SK-N-MC (cell line): ENCODE measurements around the gene CDC34.

ENCODE experiments used
- FOXP2 ChIP-seq: optimal IDR thresholded peaks from 2 replicates; pipeline ENCODE3; 2011; ENCODE audit warnings: mild to moderate bottlenecking, moderate library complexity; ENCODE audit not compliant: insufficient read depth; ENCODE audit errors: extremely low read length, control extremely low read depth
- POLR2AphosphoS5 ChIP-seq: IDR thresholded peaks from 2 replicates; pipeline ENCODE4 v1.6.1; 2012; ENCODE audit warnings: mild to moderate bottlenecking, low read depth, low read length, borderline replicate concordance

DNA sequence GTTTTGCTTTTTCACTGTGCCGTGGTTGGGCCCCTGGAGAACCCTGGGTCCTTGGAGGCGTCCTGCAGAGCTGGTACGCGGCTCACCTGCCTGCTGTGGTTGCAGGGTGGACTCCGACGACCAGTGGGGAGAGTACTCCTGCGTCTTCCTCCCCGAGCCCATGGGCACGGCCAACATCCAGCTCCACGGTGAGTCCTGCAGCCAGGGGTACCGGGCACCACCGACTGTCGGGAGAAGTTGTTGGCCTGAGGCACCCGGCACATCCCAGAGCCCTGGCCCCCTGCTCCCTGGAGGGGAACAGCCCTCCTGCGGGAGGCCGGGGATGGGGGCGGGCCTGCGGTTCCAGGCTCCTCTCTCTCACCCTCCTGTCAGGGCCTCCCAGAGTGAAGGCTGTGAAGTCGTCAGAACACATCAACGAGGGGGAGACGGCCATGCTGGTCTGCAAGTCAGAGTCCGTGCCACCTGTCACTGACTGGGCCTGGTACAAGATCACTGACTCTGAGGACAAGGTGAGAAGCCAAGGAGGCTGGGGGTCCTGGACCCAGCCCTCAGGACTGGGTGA is 48.8 kb downstream of the CDC34 start:
- no peak for TF ChIP-seq POLR2AphosphoS5
- TF ChIP-seq FOXP2 = no peak
